Activated effector memory CD4-positive, alpha-beta T cell treated with Interleukin-2 at 50 U/mL for 16 hours (primary cell): ENCODE data around the gene BARD1.
"Not testable (repeated sequence)": the region's sequence is repeated elsewhere in the genome, so short reads cannot be mapped to it uniquely, and the experiment has no call there.

Experiments
- DNase-seq: peaks from one replicate; pipeline ENCODE4 v3.0.0-alpha.2; 2020

BARD1 gene

DNA sequence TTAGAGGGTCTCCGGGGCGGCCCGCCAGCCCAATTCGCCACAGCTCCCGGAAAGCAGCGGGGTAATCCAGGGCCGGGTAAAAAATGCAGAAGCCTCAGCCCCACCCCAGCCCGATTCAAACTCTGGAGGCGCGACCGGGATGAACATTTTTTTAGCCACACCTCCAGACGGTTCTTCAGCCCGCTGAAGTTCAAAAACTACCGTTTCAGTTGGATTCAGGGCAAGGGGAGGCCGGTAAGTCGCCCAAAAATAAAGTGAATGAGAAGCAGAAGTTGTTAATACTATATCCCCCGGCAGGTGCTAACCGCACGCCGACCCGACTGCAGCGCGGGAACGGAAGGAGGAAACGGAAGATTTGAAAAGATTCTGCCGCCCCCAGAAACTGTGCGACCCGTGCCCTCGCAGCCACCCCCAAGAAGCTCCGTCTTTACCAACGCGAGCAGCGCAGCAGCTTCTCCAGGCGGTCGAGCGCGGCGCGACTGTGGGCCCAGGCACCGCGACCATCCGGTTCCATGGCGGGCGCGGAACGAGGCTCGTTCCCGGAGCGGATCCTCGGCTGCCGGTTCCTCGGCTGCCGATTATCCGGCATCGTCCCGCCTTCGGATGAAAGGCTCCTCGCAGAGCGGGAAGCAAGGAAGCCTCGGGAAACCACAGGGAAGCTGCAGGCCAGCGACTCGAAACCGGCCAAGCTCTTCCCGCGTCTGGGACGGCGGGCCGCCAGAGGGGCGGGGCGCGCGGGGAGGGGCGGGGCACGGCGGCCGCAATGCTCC, at the start of gene BARD1:
BARD1 (minus strand) TSS at position 703 of the 770 bp plus-strand sequence; CDS start at position 589, 114 bp downstream.
- no peak for DNase-seq

DNA sequence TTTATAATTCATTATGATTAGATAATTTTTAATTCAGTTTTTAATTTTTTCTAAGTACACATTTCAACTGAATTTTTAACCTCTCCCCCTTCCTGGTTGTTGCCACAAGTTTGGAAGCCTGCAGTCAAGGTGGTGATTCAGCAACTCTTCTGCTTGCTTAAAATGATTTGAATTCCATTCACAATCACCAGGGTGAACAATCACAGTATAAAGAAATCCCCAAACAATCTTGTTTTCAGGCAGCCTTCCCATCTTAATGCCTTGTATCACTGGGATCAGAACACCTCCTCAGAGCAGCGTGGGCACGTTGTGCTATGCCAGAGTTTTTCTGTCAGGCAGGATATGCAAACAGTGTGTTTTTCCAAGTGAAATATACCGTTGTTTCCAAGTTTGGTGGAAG, 46.7 kb upstream of the BARD1 start:
- DNase-seq: no peak

DNA sequence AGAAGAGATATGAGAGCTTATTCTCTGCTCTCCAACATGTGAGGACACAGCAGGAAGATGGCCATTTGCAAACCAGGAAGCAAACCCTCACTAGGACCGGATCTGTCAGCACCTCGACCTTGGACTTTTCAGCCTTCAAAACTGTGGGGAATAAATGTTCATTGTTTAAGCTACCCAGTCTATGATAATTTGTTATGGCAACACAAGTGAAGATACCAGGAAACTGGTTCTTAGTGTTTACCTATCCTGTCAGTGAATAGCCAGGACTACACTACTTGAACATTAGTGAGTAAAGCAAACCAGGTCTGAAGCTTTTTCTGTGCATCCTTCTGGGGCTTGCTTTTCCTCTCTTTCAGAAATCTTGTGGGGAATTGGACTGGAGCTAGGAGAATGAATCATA, 44.4 kb upstream of the BARD1 start:
- no peak for DNase-seq

DNA sequence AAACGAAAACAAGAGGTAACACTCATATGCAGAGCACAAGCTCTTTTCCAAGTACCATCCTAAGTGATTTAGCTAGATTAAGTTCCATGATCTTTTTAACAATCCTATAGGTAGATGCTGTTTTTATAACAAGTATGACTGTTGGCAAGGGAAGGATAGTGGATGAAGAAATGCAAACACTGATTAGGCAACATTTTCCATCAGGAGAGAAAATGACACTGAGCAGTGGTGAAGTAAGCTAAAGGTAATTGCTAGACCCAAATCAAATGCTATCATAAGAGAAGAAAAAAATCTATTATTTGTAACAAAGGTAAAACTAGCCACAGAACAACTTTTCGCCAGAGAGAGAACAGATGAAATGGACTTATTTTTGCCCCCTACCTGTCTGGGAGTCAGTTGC, 34.3 kb upstream of the BARD1 start:
- DNase-seq: no peak

DNA sequence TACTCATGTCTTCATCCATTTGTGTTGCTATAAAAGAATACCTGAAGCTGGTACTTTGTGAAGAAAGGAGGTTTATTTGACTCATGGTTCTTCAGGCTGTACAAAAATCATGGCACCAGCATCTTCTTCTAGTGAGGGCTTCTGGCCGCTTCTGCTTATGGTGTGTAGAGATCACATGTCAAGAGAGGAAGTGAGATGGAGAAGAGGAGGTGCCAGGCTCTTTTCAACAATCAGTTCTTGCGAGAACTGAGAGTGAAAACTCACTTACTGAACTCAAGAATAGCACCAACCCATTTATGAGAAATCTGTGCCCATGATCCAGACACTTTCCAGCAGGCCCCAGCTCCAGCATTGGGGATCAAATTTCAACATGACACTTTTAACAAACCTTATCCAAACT, 30.0 kb upstream of the BARD1 start:
- DNase-seq: no peak

DNA sequence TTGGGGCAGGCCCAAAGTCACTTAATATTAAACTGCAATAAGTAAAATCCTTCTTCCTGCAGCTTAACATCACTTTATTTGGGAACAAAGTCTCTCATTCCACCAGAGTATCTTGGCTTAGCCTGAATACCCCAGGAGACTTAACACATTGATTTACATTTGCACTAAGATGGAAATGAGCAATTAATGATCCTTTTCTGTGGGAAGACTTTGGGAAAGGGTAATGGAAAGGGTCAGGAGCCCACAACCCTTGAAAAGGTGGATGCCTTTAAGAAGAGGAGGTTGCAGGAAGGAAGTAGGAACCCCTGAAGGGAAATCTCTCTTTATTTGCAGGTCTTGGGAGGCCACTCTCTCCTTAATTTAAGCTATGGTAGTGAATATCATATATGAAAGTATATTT, 28.0 kb upstream of the BARD1 start:
- DNase-seq: no peak

DNA sequence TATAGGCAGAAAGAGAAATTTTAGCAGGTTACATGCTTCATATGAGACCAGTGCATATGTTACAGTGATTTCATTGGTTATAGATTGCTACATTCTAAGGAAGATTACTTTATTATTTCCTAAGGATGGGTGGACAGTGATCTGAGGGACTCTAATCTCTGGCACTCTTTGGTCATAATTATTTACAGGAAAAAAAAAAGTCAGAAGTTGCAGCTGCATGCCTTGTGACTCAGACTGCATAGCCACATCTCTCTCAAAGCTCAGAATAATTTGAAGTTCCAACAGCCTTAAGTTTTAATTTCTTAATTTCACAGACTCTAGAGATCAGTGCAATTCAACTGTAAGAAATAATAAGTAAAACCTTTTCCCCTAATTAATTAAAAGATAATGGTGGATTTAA, 27.1 kb upstream of the BARD1 start:
- no peak for DNase-seq

DNA sequence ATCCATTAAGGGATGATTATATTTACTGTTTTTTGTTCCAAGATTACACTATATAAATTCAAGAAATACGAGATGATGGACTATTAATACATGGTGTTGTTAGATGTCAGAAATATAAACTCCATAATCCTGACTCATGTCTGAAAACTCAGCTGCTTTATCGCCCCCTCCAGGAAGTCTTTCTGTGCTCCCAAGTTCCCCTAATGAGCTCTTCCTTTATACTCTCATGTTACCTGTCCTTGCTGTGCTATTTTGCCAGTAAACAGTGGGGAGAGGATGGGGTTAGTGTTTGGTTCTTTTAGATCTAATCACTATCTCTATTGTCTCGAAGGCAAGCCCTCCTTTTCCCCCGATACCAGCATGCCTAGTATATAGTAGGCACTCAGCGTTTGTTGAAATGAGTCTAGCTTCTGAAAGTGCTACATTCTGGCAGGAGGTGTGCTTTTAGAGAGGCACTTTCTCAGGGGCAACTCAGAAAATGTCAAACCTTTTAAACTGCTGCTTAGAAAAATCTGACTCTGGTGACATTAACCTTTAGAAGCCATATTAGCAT, 21.4 kb upstream of the BARD1 start:
- DNase-seq: no peak

DNA sequence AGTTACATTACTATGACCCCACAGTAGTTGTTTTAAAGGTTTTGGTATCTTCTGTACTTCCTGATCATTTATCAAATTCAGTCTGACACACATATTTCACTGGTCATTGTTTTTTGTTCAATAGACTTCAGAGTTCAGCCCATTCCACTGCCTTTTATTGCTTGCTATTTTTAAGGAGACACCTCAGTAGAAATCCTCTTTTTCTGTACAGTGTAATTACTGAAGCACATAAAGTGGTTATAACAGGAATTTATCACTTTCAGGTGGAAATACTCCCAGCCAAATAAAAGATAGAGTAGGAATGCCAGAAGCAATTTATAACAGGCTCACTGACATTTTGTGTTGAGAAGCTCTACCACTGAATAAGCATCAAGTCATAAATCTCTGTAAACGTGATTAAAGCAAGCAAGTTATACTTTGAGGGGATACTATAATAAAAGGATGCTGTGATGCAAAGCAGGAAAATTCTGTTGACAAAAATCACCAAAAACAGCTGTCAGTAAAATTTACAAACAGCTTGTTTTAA, 6.6 kb upstream of the BARD1 start:
- no peak for DNase-seq

DNA sequence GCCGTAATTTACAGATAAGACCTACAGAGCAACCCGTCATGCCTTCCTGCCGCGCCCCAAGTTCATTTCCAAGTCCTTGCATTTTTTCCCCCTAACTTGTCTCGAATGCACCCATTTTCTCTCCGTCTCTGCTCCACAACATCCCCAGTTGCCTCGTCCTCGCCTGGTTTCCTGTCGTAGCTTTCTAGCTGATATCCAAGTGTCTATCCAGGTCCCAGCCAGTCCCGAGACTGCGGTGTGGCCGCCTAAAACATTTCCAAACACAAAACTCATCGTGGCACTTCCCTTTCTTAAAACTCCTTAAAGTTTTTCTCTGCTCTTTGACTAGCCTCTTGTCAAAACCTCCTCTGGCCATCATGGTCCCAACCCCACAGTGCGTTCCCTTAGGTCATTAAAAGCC, 1.2 kb upstream of the BARD1 start:
- DNase-seq: no peak

DNA sequence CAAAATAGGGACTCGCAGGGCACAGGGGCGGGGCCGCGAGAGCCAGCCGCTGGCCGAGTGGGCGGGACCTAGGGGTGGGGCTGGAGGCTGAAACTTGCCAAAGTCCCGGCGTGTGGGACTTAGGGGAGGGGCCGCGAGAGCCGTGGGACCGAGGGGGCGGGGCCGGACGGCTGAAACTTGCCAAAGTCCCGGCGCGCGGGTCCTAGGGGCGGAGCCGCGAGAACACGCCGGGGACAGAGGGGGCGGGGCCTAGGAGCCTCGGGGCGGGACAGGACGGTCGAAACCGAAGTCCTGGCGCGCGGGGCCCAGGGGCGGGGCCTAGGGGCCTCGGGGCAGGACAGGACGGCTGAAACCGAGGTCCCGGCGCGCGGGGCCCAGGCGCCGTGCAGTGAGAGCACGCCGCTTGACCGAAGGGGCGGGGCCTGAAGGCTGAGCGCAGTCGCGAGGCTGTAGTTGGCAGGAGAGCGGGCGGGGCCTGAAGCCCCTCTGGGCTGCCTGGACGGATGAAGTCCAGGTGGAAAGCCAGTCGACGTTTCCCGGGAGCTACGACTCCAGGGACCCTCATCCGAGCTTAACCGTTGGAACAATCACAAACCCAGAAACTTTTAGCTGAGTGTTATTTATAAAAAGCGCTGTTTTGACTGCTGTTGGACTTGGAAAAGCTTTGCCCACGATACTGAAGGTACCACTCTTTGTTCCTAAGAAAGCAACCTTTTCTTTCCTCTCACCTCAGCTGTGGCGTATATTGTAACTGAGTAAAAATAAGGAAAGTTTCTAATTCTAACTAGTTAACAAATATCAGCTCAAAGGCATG, 475 bp upstream of the BARD1 start:
- peak; percentile 99 for DNase-seq

DNA sequence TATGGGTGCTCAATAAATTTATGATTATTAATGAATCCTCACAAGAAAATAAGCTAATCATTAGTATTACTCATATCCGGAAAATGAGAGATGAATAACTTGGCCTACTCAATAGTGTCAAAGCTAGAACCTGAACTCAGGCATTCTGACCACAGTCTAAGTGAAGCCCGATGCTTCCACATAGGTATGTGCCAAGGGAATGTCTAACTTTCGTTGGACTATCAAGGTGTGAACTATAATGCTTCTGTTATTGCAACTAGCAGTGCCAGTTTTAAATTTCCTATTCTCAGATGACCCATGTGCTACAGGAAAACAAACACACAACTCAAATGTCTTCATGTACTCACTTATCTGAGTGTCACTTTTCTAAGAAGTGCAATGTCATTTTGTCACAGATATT, 1.8 kb downstream of the BARD1 start:
- no peak for DNase-seq

DNA sequence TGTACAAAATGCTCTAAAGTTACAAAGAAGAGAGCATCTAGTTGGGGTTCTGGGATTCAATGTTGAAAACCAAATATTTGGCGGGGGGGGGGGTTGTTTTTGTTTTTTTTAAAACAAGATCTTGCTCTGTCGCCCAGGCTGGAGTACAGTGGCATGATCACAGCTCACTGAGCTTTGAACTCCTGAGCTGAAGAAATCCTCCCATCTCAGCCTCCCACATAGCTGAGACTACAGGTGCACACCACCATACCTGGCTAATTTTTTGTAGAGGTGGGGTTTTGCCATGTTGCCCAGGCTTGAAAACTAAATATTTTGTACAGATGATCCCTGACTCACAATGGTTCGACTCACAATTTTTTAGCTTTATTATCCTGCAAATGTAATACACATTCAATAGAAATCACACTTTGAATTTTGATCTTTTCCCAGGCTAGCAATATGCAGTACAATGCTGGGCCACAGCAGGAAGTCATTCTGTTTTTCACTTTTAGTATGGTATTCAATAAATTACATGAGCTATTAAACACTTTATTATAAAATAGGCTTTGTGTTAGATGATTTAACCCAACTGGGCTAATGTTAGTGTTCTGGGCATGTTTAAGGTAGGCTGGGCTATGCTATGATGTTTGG, 7.6 kb downstream of the BARD1 start:
- DNase-seq: no peak

DNA sequence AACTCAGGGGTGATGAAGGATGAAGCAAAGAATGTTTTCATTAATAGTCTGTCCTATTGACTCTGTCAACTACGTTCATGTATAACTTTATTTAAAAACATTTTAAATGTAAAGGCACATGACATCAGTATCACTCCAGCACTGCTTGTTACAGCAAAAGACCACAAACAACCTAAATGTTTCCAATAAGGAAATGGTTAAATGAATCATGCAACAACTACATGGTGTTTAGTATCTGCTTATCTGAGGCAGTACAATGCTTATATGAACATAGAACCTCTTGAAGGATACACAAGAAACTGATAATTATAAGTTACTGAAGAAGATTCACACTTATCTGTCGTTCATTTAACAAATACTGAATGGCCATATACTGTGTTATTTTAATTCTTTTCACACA, 8.4 kb downstream of the BARD1 start:
- DNase-seq: no peak

DNA sequence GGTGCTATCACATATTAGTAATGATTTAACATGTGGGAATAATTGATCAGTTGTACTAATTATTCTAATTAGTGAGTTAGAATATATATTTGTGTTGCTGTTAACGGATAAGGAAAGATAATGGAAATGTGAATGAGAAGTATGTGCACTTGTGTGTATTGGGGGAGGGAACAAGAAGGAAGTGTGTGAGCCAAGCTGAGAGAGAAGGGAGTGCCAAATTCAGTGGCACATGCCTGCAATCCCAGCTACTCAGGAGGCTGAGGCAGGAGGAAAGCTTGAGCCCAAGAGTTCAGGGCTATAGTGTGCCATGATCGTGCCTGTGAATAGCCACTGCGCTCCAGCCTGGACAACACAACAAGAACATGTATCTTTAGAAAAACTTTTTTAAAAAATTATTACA, 9.3 kb downstream of the BARD1 start:
- DNase-seq: no peak

DNA sequence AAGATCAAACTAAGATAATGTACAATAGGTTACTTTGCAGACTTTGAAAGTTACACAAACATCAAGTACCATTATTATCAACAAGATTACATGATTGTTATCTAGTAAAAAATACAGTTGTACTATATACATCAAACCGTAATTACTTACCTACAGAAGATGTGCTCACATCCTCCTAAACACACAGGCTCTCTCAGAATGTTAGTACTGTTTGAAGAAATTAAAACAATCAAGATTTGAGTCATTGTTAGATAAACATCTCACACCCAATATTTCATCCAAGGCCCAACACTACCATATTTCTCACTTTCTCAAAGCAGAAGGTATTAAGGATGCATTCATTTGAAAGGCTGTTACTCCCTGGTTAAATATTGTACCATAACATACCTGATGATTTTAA, 12.6 kb downstream of the BARD1 start:
- no peak for DNase-seq

DNA sequence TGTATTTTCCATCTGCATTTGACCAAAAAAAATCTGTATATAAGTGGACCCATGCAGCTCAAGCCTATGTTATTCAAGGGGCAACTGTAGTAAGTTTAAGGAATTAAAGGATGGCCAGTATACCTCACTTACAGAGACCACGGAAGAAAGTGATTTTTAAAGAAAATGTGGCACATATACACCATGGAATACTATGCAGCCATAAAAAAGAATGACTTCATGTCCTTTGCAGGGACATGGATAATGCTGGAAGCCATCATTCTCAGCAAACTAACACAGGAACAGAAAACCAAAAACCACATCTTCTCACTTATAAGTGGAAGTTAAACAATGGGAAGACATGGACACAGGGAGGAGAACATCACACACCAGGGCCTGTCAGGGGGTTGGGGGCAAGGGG, 26.3 kb downstream of the BARD1 start:
- DNase-seq: not testable (repeated sequence)

DNA sequence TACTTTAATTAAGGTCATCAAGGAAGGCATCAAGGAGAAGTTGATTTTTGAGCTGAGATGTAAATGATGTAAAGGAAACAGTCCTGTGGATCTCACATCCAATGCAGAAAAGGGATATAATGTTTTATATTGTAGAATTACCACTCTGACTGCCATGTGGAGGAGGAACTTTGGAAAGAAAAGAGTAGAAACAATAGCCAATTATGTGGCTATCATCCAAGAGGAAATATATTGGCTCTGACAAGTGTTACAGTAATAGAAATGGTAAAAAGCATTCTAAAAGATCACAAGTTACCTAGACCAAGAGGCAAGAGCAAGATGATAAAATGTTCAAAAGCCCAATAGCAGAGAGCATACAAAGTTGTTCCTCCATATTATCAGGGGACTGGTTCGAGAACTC, 26.8 kb downstream of the BARD1 start:
- no peak for DNase-seq

DNA sequence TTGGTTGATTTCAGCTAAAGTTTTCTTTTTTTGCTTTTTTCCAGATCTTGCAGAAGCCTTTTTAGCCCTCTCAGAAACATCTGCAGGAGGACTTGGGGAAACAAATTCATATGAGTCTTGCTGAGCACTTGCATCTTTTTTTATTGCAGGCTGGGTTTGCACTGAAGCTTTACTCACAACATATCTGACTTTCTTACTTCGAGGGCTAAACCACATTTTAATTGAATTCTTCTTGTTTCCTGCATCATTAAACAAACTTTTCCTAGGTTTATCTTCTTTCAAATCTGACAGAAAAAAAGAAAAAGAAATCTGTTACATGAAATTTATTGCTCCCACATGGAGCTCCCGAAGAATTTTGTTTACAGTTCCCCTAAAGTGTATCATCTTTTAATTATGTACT, 28.3 kb downstream of the BARD1 start:
- DNase-seq: no peak

DNA sequence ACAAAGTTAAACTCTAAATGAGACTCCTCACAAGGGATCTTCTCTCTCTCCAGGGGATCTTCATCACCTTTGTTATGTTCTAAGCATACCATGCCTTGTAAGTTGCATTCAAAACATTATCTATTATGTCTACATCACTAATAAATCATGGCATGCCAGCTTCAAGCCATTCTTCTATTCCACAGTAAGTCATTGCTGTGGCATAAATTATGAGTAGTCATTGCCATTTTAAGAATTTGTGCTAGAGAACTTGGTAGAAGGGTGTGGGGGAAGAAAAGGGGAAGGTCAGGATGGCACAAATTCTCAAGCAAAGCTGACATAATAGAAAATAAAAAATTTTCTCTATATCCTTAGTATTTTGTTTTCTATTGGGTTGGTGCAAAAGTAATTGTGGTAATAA, 33.5 kb downstream of the BARD1 start:
- DNase-seq: no peak

DNA sequence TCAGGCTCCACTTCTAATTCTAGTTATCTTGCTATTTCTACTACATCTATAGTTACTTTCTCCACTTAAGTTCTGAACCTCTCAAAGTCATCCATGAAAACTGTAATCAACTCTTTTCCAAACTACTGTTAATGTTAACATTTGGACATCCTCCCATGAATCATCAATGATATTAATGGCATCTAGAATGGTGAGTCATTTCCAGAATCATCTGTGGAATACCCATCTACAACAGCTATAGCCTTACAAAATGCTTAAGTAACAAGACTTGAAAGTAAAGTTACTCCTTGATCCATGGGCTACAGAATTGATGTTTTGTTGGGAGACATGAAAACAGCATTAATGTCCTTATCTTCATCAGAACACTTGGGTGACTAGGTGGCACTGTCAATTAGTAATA, 35.4 kb downstream of the BARD1 start:
- DNase-seq: no peak

DNA sequence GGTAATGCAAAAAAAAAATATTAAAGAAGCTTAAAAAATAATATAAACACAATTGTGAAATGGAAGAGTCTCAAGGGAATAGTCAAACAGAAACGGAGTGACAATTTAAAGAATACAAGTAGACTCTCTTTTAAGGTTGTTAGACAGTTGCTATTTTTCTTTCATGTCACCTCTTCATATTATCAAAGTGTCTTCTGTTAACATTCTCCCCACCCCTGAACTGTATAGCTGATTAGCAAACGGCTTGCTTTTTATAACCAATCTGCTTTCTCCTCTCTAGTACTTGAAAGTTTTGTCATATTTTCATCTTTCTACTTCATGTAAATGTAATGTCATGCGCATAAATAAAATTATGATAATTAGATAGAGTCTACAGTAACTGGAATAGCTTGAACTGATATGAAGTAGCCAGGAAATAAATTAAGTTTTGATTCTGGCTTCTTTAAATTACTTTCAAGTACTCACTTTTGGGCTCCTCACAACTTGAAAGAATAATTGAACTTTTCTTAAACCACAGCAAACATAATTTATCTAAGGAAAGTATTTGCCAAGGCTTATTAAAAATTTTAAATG, 37.0 kb downstream of the BARD1 start:
- DNase-seq: no peak

DNA sequence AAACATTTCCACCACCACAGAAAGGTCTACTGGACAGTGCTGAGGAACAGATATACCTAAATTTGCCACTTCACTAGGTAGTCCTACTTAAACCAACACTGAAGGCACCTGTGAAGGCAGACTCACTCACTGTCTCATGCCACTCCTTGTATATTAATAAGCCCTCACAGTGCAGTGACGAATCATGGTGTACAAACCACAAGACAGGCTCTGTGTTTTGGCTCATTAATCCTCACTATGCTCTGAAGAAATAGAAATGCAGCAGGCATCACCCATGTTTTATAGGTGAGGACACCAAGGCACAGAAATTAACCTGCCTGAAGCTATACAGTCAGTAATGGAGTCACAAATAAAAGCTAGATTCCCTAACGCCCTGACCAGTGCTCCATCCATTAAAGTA, 44.3 kb downstream of the BARD1 start:
- DNase-seq: no peak
